ENCODE measurements around the gene MBD5.
A peak's percentile ranks its signal among the peaks of the same experiment; 100 is the strongest.

The MBD5 gene

DNA sequence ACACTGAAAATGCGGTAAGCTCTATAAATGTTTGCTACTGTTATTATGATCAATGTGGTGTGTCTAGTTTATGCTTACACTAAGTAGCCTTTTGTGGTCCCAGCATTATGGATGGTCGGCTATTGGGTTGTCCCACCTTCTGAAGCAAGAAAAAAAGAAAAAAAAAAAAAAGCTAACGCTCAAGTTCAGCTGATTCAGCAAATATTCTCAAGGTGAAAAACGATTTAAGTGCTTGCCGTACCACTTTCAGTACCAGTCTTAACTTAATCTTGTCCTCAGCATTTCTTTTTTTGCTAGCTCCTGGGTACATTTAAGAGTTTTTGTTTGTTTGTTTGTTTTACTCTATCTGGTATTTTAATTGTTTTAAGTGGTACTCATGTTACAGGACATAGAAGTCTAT is 87.5 kb downstream of the MBD5 start:
- Histone ChIP-seq H3K79me1 (ENCODE audit: low read length) (no peaks in the 10 kb centered on the region), H2BK5ac (ENCODE audit: low read depth, low read length, poor library complexity) (no peak overlapping the region), H3K23ac (ENCODE audit: low read length) (no peak overlapping the region), H3K9me3 (ENCODE audit: insufficient read depth, low read depth, low read length) (no peaks in the 10 kb centered on the region), H4K12ac (ENCODE audit: low read depth, low read length) (no peak overlapping the region), H3K18ac (ENCODE audit: low read length) (no peak overlapping the region), H2AFZ (ENCODE audit: insufficient read depth, low read length, poor library complexity) (no peak overlapping the region), H3K27me3 (ENCODE audit: insufficient read depth, low read length) (no peaks in the 10 kb centered on the region), H4K8ac (ENCODE audit: low read depth, low read length) (no peak overlapping the region), H3K79me2 (ENCODE audit: control insufficient read depth, insufficient read depth, low read length, poor library complexity) (no peaks in the 10 kb centered on the region), H3K4me1 (ENCODE audit: control insufficient read depth in 1 of 2, insufficient read depth in 2 of 2, low read length in 2 of 2) (no peaks in the 10 kb centered on the region), H3K4me2 (ENCODE audit: low read length) (no peak overlapping the region), H4K91ac (ENCODE audit: low read depth, low read length) (no peak overlapping the region), H3K4ac (ENCODE audit: low read depth, low read length) (no peak overlapping the region), H3K36me3 (ENCODE audit: control insufficient read depth in 1 of 2, insufficient read depth in 2 of 2, low read length in 2 of 2) (no peaks in the 10 kb centered on the region), H2BK12ac (ENCODE audit: low read length) (no peak overlapping the region), H3K27ac (ENCODE audit: low read depth, low read length) (no peak overlapping the region), H2BK120ac (ENCODE audit: insufficient read depth, low read length, poor library complexity) (no peak overlapping the region), H3K14ac (ENCODE audit: low read length) (no peak overlapping the region), H3K4me3 (ENCODE audit: low read depth, low read length) (no peak overlapping the region), H2AK5ac (ENCODE audit: low read length) (no peak overlapping the region), H3K9ac (ENCODE audit: low read length) (no peak overlapping the region)
- DNase-seq = no peak
- no CpG with 5 or more reads among the region's 5 CpGs for WGBS (ENCODE audit: extremely low coverage, insufficient coverage, insufficient read length)

DNA sequence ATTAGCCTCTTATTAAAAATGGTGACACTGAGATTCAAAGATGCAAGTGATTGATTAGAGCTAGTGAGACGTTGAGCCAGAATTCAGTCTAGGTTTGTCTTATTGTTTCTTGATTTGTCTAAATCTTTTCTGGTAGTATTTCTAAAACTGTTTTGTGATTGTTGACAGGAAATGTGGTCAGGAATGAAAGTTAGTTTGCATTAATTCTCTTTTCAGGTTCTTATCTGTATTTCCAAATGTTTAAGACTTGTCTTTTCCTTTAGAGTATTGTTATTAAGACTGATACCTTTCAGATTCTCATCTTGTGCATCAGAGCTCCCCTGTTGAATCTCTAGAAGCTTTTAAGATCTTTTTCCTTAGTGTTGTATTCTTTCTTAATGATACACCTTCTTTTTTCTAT is 89.3 kb downstream of the MBD5 start:
- Histone ChIP-seq H2AFZ (ENCODE audit: insufficient read depth, low read length, poor library complexity) (no peak overlapping the region), H4K91ac (ENCODE audit: low read depth, low read length) (no peak overlapping the region), H2AK5ac (ENCODE audit: low read length) (no peak overlapping the region), H3K4me2 (ENCODE audit: low read length) (no peak overlapping the region), H3K14ac (ENCODE audit: low read length) (no peak overlapping the region), H3K18ac (ENCODE audit: low read length) (no peak overlapping the region), H3K36me3 (ENCODE audit: control insufficient read depth in 1 of 2, insufficient read depth in 2 of 2, low read length in 2 of 2) (no peaks in the 10 kb centered on the region), H3K23ac (ENCODE audit: low read length) (no peak overlapping the region), H3K4me3 (ENCODE audit: low read depth, low read length) (no peak overlapping the region), H2BK12ac (ENCODE audit: low read length) (no peak overlapping the region), H3K79me1 (ENCODE audit: low read length) (no peaks in the 10 kb centered on the region), H3K27me3 (ENCODE audit: insufficient read depth, low read length) (no peaks in the 10 kb centered on the region), H3K79me2 (ENCODE audit: control insufficient read depth, insufficient read depth, low read length, poor library complexity) (no peaks in the 10 kb centered on the region), H3K4me1 (ENCODE audit: control insufficient read depth in 1 of 2, insufficient read depth in 2 of 2, low read length in 2 of 2) (no peaks in the 10 kb centered on the region), H4K12ac (ENCODE audit: low read depth, low read length) (no peak overlapping the region), H3K4ac (ENCODE audit: low read depth, low read length) (no peak overlapping the region), H2BK5ac (ENCODE audit: low read depth, low read length, poor library complexity) (no peak overlapping the region), H3K9ac (ENCODE audit: low read length) (no peak overlapping the region), H2BK120ac (ENCODE audit: insufficient read depth, low read length, poor library complexity) (no peak overlapping the region), H3K27ac (ENCODE audit: low read depth, low read length) (no peak overlapping the region), H3K9me3 (ENCODE audit: insufficient read depth, low read depth, low read length) (no peaks in the 10 kb centered on the region), H4K8ac (ENCODE audit: low read depth, low read length) (no peak overlapping the region)
- no CpG with 5 or more reads among the region's 1 CpG for WGBS (ENCODE audit: extremely low coverage, insufficient coverage, insufficient read length)
- no peak for DNase-seq

DNA sequence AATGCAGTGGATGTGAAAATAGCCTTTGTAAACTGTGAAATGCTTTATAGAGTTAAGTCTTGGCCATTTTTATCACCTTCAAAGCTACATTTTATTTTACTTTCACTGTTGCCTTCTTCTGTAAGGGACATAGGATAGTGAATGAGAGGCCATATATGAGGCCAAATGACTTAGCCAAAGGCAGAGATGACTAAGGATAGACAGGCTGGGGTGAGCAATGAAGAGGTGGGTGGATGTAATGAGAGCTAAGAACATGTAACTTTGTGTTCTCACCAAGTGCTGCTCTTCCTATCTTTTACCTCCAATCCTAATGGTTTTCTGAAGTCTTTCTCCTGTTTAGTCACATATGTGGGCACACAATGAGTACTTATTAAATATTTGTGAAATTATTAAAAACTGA is 101.9 kb downstream of the MBD5 start:
- no peaks in the 10 kb centered on the region for H3K4me1 ChIP-seq (ENCODE audit: control insufficient read depth in 1 of 2, insufficient read depth in 2 of 2, low read length in 2 of 2)
- H3K9me3 ChIP-seq (ENCODE audit: insufficient read depth, low read depth, low read length) = no peaks in the 10 kb centered on the region
- no peak overlapping the region for H4K91ac ChIP-seq (ENCODE audit: low read depth, low read length)
- DNase-seq = no peak
- H3K18ac ChIP-seq (ENCODE audit: low read length) = no peak overlapping the region
- no peak overlapping the region for H3K9ac ChIP-seq (ENCODE audit: low read length)
- no peak overlapping the region for H3K27ac ChIP-seq (ENCODE audit: low read depth, low read length)
- H3K36me3 ChIP-seq (ENCODE audit: control insufficient read depth in 1 of 2, insufficient read depth in 2 of 2, low read length in 2 of 2) = no peaks in the 10 kb centered on the region
- H3K14ac ChIP-seq (ENCODE audit: low read length) = no peak overlapping the region
- no peak overlapping the region for H3K4me3 ChIP-seq (ENCODE audit: low read depth, low read length)
- H3K27me3 ChIP-seq (ENCODE audit: insufficient read depth, low read length) = no peaks in the 10 kb centered on the region
- H3K4me2 ChIP-seq (ENCODE audit: low read length) = no peak overlapping the region
- H3K79me2 ChIP-seq (ENCODE audit: control insufficient read depth, insufficient read depth, low read length, poor library complexity) = no peaks in the 10 kb centered on the region
- H3K79me1 ChIP-seq (ENCODE audit: low read length) = no peaks in the 10 kb centered on the region
- no peak overlapping the region for H2BK5ac ChIP-seq (ENCODE audit: low read depth, low read length, poor library complexity)
- no peak overlapping the region for H4K8ac ChIP-seq (ENCODE audit: low read depth, low read length)
- no peak overlapping the region for H4K12ac ChIP-seq (ENCODE audit: low read depth, low read length)
- no peak overlapping the region for H3K23ac ChIP-seq (ENCODE audit: low read length)
- no peak overlapping the region for H2BK120ac ChIP-seq (ENCODE audit: insufficient read depth, low read length, poor library complexity)
- H2BK12ac ChIP-seq (ENCODE audit: low read length) = no peak overlapping the region
- H3K4ac ChIP-seq (ENCODE audit: low read depth, low read length) = no peak overlapping the region
- H2AFZ ChIP-seq (ENCODE audit: insufficient read depth, low read length, poor library complexity) = no peak overlapping the region
- H2AK5ac ChIP-seq (ENCODE audit: low read length) = no peak overlapping the region

DNA sequence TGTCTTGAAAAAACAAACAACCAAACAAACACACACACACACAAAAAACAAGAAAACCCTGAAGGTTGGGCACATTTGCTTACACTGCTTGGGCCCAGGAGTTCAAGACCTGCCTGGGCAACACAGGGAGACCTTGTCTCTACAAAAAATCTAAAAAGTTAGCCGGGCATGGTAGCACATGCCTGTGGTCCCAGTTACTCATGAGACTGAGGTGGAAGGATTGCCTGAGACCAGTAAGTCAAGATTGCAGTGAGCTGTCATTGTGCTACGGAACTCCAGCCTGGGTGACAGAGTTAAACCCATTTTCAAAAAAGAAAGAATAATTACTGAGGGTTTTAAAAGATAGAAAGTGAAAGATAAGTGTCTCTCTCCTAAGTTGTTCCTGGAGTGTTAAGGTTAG is 103.4 kb downstream of the MBD5 start:
- no peak overlapping the region for H3K4ac ChIP-seq (ENCODE audit: low read depth, low read length)
- H3K4me2 ChIP-seq (ENCODE audit: low read length) = no peak overlapping the region
- H3K4me1 ChIP-seq (ENCODE audit: control insufficient read depth in 1 of 2, insufficient read depth in 2 of 2, low read length in 2 of 2) = no peaks in the 10 kb centered on the region
- H3K36me3 ChIP-seq (ENCODE audit: control insufficient read depth in 1 of 2, insufficient read depth in 2 of 2, low read length in 2 of 2) = no peaks in the 10 kb centered on the region
- no peak overlapping the region for H2AFZ ChIP-seq (ENCODE audit: insufficient read depth, low read length, poor library complexity)
- H3K9ac ChIP-seq (ENCODE audit: low read length) = no peak overlapping the region
- no peak overlapping the region for H4K8ac ChIP-seq (ENCODE audit: low read depth, low read length)
- H3K79me2 ChIP-seq (ENCODE audit: control insufficient read depth, insufficient read depth, low read length, poor library complexity) = no peaks in the 10 kb centered on the region
- no peak overlapping the region for H3K4me3 ChIP-seq (ENCODE audit: low read depth, low read length)
- H4K91ac ChIP-seq (ENCODE audit: low read depth, low read length) = no peak overlapping the region
- H3K14ac ChIP-seq (ENCODE audit: low read length) = no peak overlapping the region
- H3K18ac ChIP-seq (ENCODE audit: low read length) = no peak overlapping the region
- no peaks in the 10 kb centered on the region for H3K9me3 ChIP-seq (ENCODE audit: insufficient read depth, low read depth, low read length)
- no peak overlapping the region for H2BK12ac ChIP-seq (ENCODE audit: low read length)
- no peak overlapping the region for H2BK120ac ChIP-seq (ENCODE audit: insufficient read depth, low read length, poor library complexity)
- H3K79me1 ChIP-seq (ENCODE audit: low read length) = no peaks in the 10 kb centered on the region
- no CpG with 5 or more reads among the region's 2 CpGs for WGBS (ENCODE audit: extremely low coverage, insufficient coverage, insufficient read length)
- H2AK5ac ChIP-seq (ENCODE audit: low read length) = no peak overlapping the region
- no peak overlapping the region for H3K23ac ChIP-seq (ENCODE audit: low read length)
- no peak overlapping the region for H2BK5ac ChIP-seq (ENCODE audit: low read depth, low read length, poor library complexity)
- no peaks in the 10 kb centered on the region for H3K27me3 ChIP-seq (ENCODE audit: insufficient read depth, low read length)
- no peak overlapping the region for H4K12ac ChIP-seq (ENCODE audit: low read depth, low read length)
- DNase-seq = peak; percentile 74 to 82
- no peak overlapping the region for H3K27ac ChIP-seq (ENCODE audit: low read depth, low read length)

DNA sequence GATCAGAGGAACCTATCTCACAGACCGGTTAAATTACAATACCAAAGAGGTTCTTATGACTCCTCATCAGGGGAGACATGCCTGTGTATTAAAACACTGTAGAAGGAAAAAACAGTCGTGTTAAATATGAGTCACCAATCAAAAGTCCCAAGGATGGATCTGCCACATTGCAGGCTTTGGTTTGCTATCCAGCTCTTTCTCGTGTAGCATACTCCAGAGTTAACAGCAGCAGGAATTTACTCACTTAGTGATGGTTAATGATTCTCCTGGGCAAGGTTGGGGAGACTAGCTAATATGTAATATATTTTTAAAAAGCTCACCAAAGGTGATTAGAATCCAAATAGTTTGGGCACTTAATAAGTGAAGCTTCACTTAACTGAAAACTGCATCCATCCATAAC is 109.7 kb downstream of the MBD5 start:
- Histone ChIP-seq H3K23ac (ENCODE audit: low read length) (no peak overlapping the region), H4K91ac (ENCODE audit: low read depth, low read length) (no peak overlapping the region), H3K4ac (ENCODE audit: low read depth, low read length) (no peak overlapping the region)

More for the DNA sequence above, 109.7 kb downstream of the MBD5 start:
- Histone ChIP-seq H3K14ac (ENCODE audit: low read length) (no peak overlapping the region), H3K4me1 (ENCODE audit: control insufficient read depth in 1 of 2, insufficient read depth in 2 of 2, low read length in 2 of 2) (no peaks in the 10 kb centered on the region), H2BK120ac (ENCODE audit: insufficient read depth, low read length, poor library complexity) (no peak overlapping the region), H4K12ac (ENCODE audit: low read depth, low read length) (no peak overlapping the region), H3K4me2 (ENCODE audit: low read length) (no peak overlapping the region), H3K9me3 (ENCODE audit: insufficient read depth, low read depth, low read length) (no peaks in the 10 kb centered on the region), H2AFZ (ENCODE audit: insufficient read depth, low read length, poor library complexity) (no peak overlapping the region), H3K18ac (ENCODE audit: low read length) (no peak overlapping the region), H2AK5ac (ENCODE audit: low read length) (no peak overlapping the region), H3K36me3 (ENCODE audit: control insufficient read depth in 1 of 2, insufficient read depth in 2 of 2, low read length in 2 of 2) (no peaks in the 10 kb centered on the region), H3K27ac (ENCODE audit: low read depth, low read length) (no peak overlapping the region), H3K27me3 (ENCODE audit: insufficient read depth, low read length) (no peaks in the 10 kb centered on the region), H2BK5ac (ENCODE audit: low read depth, low read length, poor library complexity) (no peak overlapping the region), H3K79me1 (ENCODE audit: low read length) (no peaks in the 10 kb centered on the region), H3K9ac (ENCODE audit: low read length) (no peak overlapping the region), H3K4me3 (ENCODE audit: low read depth, low read length) (no peak overlapping the region), H2BK12ac (ENCODE audit: low read length) (no peak overlapping the region), H4K8ac (ENCODE audit: low read depth, low read length) (no peak overlapping the region), H3K79me2 (ENCODE audit: control insufficient read depth, insufficient read depth, low read length, poor library complexity) (no peaks in the 10 kb centered on the region)
- no CpG with 5 or more reads among the region's 3 CpGs for WGBS (ENCODE audit: extremely low coverage, insufficient coverage, insufficient read length)
- DNase-seq = no peak
